ENCODE results near the gene RREB1.
A peak's percentile ranks its signal among the peaks of the same experiment; 100 is the strongest.

RREB1 gene

GRCh38 chr6:7230327-7230691 is 122.5 kb downstream of the RREB1 start:
- TF ChIP-seq Cebpa-rat (IDR thresholded peaks at IDR 0.05), result no peak
- H4K20me1 ChIP-seq, result peaks cover 14 to 97% (median 40%) of the 10 kb centered on the region in 11 experiments; a peak in 17 of 22 replicates
- H3K4me3 ChIP-seq, result no peak overlapping the region
- no peaks in the 10 kb centered on the region for H3K27me3 ChIP-seq
- peaks cover 96 to 100% (median 99%) of the 10 kb centered on the region in 11 experiments for H3K36me3 ChIP-seq
- peaks cover 7 to 22% (median 15%) of the 10 kb centered on the region in 10 experiments; a peak in 14 of 20 replicates for H3K4me1 ChIP-seq
- H3K27ac ChIP-seq, result no peak overlapping the region
- H3K9me3 ChIP-seq (replicated peaks in 1 of 11), result no peaks in the 10 kb centered on the region
- H3K4me2 ChIP-seq, result no peak overlapping the region
- no peak overlapping the region for H3K9ac ChIP-seq

GRCh38 chr6:7230956-7231713 is 123.4 kb downstream of the RREB1 start:
- no peak for TF ChIP-seq Cebpa-rat (IDR thresholded peaks at IDR 0.05)
- H3K27me3 ChIP-seq, result no peaks in the 10 kb centered on the region

GRCh38 chr6:7232351-7232750 is 124.6 kb downstream of the RREB1 start:
- Histone ChIP-seq H3K4me3 (no peak overlapping the region), H3K36me3 (peaks cover 88 to 100% (median 96%) of the 10 kb centered on the region in 11 experiments), H3K9me3 (replicated peaks in 1 of 11) (no peaks in the 10 kb centered on the region), H3K27me3 (no peaks in the 10 kb centered on the region), H3K4me1 (peaks cover 20 to 42% (median 28%) of the 10 kb centered on the region in 10 experiments), H3K4me2 (peak overlapping the region in 1 of 11 experiments; percentile 21; a peak in 1 of 22 replicates), H3K27ac (no peak overlapping the region), H3K9ac (peak overlapping the region in 1 of 11 experiments; percentile 29; a peak in 1 of 22 replicates), H4K20me1 (peaks cover 14 to 98% (median 52%) of the 10 kb centered on the region in 11 experiments; a peak in 18 of 22 replicates)
- no peak for TF ChIP-seq Cebpa-rat (IDR thresholded peaks at IDR 0.05)

More at GRCh38 chr6:7230956-7231713, 123.4 kb downstream of the RREB1 start:
- Histone ChIP-seq H3K4me3 (no peak overlapping the region), H3K27ac (no peak overlapping the region), H3K4me1 (peaks cover 14 to 30% (median 21%) of the 10 kb centered on the region in 10 experiments), H3K36me3 (peaks cover 96 to 100% (median 99%) of the 10 kb centered on the region in 11 experiments), H3K4me2 (no peak overlapping the region), H3K9me3 (replicated peaks in 1 of 11) (no peaks in the 10 kb centered on the region), H4K20me1 (peaks cover 14 to 97% (median 43%) of the 10 kb centered on the region in 11 experiments; a peak in 18 of 22 replicates), H3K9ac (no peak overlapping the region)

- no peaks in the 10 kb centered on the region for H3K9me3 ChIP-seq (replicated peaks in 1 of 11)
- H3K27ac ChIP-seq, result no peak overlapping the region
- H3K4me3 ChIP-seq, result no peak overlapping the region
- no peak overlapping the region for H3K4me2 ChIP-seq
- no peak overlapping the region for H3K9ac ChIP-seq
- peaks cover 42 to 64% (median 50%) of the 10 kb centered on the region in 10 experiments for H3K4me1 ChIP-seq
- no peaks in the 10 kb centered on the region for H3K27me3 ChIP-seq
- TF ChIP-seq Cebpa-rat (IDR thresholded peaks at IDR 0.05), result no peak
- H4K20me1 ChIP-seq, result peaks cover 14 to 100% (median 68%) of the 10 kb centered on the region in 11 experiments; a peak in 18 of 22 replicates
- peaks cover 73 to 100% (median 81%) of the 10 kb centered on the region in 11 experiments for H3K36me3 ChIP-seq
Measured at GRCh38 chr6:7234547-7234946, 126.8 kb downstream of the RREB1 start.

GRCh38 chr6:7235712-7236305 is 128.0 kb downstream of the RREB1 start:
- Histone ChIP-seq H3K36me3 (peaks cover 69 to 99% (median 80%) of the 10 kb centered on the region in 11 experiments), H3K27me3 (no peaks in the 10 kb centered on the region), H3K9ac (peak overlapping the region in 1 of 11 experiments; percentile 44; a peak in 2 of 22 replicates), H3K9me3 (replicated peaks in 1 of 11) (no peaks in the 10 kb centered on the region), H4K20me1 (peaks cover 14 to 98% (median 70%) of the 10 kb centered on the region in 11 experiments; a peak in 18 of 22 replicates), H3K4me3 (no peak overlapping the region), H3K4me1 (peaks cover 46 to 77% (median 57%) of the 10 kb centered on the region in 10 experiments), H3K4me2 (peak overlapping the region in 8 of 11 experiments; percentile 6 to 40 (median 17); a peak in 7 of 22 replicates), H3K27ac (peak overlapping the region in 4 of 11 experiments; percentile 4 to 12 (median 8); a peak in 2 of 22 replicates)
- TF ChIP-seq Cebpa-rat (IDR thresholded peaks at IDR 0.05), result no peak

GRCh38 chr6:7236306-7237209 is 128.8 kb downstream of the RREB1 start:
- peak overlapping the region in 8 of 11 experiments; percentile 6 to 40 (median 17); a peak in 7 of 22 replicates for H3K4me2 ChIP-seq
- H3K27ac ChIP-seq, result peak overlapping the region in 4 of 11 experiments; percentile 4 to 12 (median 8); a peak in 3 of 22 replicates
- H3K36me3 ChIP-seq, result peaks cover 66 to 99% (median 80%) of the 10 kb centered on the region in 11 experiments
- peaks cover 14 to 98% (median 72%) of the 10 kb centered on the region in 11 experiments; a peak in 18 of 22 replicates for H4K20me1 ChIP-seq
- H3K9ac ChIP-seq, result peak overlapping the region in 1 of 11 experiments; percentile 44; a peak in 3 of 22 replicates
- H3K4me3 ChIP-seq, result no peak overlapping the region
- no peaks in the 10 kb centered on the region for H3K9me3 ChIP-seq (replicated peaks in 1 of 11)
- H3K4me1 ChIP-seq, result peaks cover 52 to 82% (median 64%) of the 10 kb centered on the region in 10 experiments
- no peak for TF ChIP-seq Cebpa-rat (IDR thresholded peaks at IDR 0.05)
- no peaks in the 10 kb centered on the region for H3K27me3 ChIP-seq

- Histone ChIP-seq H3K4me3 (no peak overlapping the region), H3K27ac (0 out of 22 replicates have a peak overlapping the region, but pooled peaks of 1 of the 11 experiments have one; percentile 3), H3K9me3 (replicated peaks in 1 of 11) (no peaks in the 10 kb centered on the region), H3K4me2 (peak overlapping the region in 8 of 11 experiments; percentile 20 to 80 (median 60); a peak in 10 of 22 replicates), H3K9ac (peak overlapping the region in 2 of 11 experiments; percentile 22 to 31; a peak in 2 of 22 replicates), H3K27me3 (no peaks in the 10 kb centered on the region), H3K4me1 (peaks cover 59 to 93% (median 72%) of the 10 kb centered on the region in 10 experiments), H3K36me3 (peaks cover 55 to 92% (median 74%) of the 10 kb centered on the region in 11 experiments), H4K20me1 (peaks cover 14 to 94% (median 76%) of the 10 kb centered on the region in 11 experiments; a peak in 18 of 22 replicates)
- no peak for TF ChIP-seq Cebpa-rat (IDR thresholded peaks at IDR 0.05)
Measured at GRCh38 chr6:7237653-7238188, 130.0 kb downstream of the RREB1 start.

GRCh38 chr6:7238526-7238899 is 130.8 kb downstream of the RREB1 start:
- Histone ChIP-seq H3K4me3 (no peak overlapping the region), H3K4me2 (peak overlapping the region; percentile 31 to 83 (median 60)), H3K36me3 (peaks cover 50 to 84% (median 67%) of the 10 kb centered on the region in 11 experiments), H3K27me3 (no peaks in the 10 kb centered on the region), H3K27ac (0 out of 22 replicates have a peak overlapping the region, but pooled peaks of 1 of the 11 experiments have one; percentile 47), H3K9ac (peak overlapping the region in 3 of 11 experiments; percentile 17 to 31 (median 27); a peak in 3 of 22 replicates), H3K9me3 (replicated peaks in 1 of 11) (no peaks in the 10 kb centered on the region), H4K20me1 (peaks cover 13 to 88% (median 70%) of the 10 kb centered on the region in 11 experiments; a peak in 18 of 22 replicates), H3K4me1 (peaks cover 66 to 100% (median 78%) of the 10 kb centered on the region in 10 experiments)
- no peak for TF ChIP-seq Cebpa-rat (IDR thresholded peaks at IDR 0.05)

All from BLaER1 treated with 17β-estradiol and CSF1 and Interleukin-3, amounts not matched to agents 10 nM and 100 nM (cell line).